A673 (cell line): ENCODE data around the gene TF.

Experiments
- EZH2 ChIP-seq: fragments of 200-600 bp; sonication (generic); IDR thresholded peaks from 2 replicates; pipeline ENCODE4 v1.6.1; 2017; ENCODE audit warnings: borderline replicate concordance, low read depth, mild to moderate bottlenecking, mixed read lengths, antibody characterized with exemption, low read length; ENCODE audit not compliant: poor library complexity, severe bottlenecking
- TF ChIP-seq, protein P1 (sequence below): fragments of 300-800, 200-600 bp; sonication (generic); conservative IDR thresholded peaks from 2 replicates; pipeline ENCODE4 v1.5.1; 2017; ENCODE audit warnings: low read depth, mild to moderate bottlenecking, antibody characterized with exemption, low read length, moderate library complexity, mixed read lengths

- no peak for TF ChIP-seq EZH2
- TF ChIP-seq, protein P1, sequence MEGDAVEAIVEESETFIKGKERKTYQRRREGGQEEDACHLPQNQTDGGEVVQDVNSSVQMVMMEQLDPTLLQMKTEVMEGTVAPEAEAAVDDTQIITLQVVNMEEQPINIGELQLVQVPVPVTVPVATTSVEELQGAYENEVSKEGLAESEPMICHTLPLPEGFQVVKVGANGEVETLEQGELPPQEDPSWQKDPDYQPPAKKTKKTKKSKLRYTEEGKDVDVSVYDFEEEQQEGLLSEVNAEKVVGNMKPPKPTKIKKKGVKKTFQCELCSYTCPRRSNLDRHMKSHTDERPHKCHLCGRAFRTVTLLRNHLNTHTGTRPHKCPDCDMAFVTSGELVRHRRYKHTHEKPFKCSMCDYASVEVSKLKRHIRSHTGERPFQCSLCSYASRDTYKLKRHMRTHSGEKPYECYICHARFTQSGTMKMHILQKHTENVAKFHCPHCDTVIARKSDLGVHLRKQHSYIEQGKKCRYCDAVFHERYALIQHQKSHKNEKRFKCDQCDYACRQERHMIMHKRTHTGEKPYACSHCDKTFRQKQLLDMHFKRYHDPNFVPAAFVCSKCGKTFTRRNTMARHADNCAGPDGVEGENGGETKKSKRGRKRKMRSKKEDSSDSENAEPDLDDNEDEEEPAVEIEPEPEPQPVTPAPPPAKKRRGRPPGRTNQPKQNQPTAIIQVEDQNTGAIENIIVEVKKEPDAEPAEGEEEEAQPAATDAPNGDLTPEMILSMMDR, result no peak
These were observed at the start of gene TF for GRCh38 chr3:133745981-133746711.
